CD4-positive, alpha-beta T cell treated with Interferon alpha-2 for 1 hour (primary cell): Measurements from ENCODE around the gene ATP6V1G2.
"Not testable (repeated sequence)": the region's sequence is repeated elsewhere in the genome, so short reads cannot be mapped to it uniquely, and the experiment has no call there.

ENCODE experiments used
- DNase-seq, 2 donors: peaks; one replicate each; pipeline ENCODE4 v3.0.0-alpha.2; 2020 to 2022

ATP6V1G2 gene

GRCh38 chr6:31528821-31529328 is 17.5 kb downstream of the ATP6V1G2 start, which contains the start of gene MCCD1:
Gene MCCD1 (plus strand): TSS chr6:31528962. CDS start chr6:31529015, 53 bp downstream.
- DNase-seq = no peak

- DNase-seq = no peak
Observed at GRCh38 chr6:31528307-31528777, 18.1 kb downstream of the ATP6V1G2 start.

GRCh38 chr6:31525932-31526591 is 20.3 kb downstream of the ATP6V1G2 start:
- no peak for DNase-seq

GRCh38 chr6:31525553-31525931 is 20.9 kb downstream of the ATP6V1G2 start:
- DNase-seq = no peak

- no peak for DNase-seq
Observed at GRCh38 chr6:31521835-31522234, 24.6 kb downstream of the ATP6V1G2 start.

- no peak for DNase-seq
Observed at GRCh38 chr6:31513456-31514165, 32.8 kb downstream of the ATP6V1G2 start.

GRCh38 chr6:31510007-31510406 is 36.4 kb downstream of the ATP6V1G2 start:
- DNase-seq = no peak

GRCh38 chr6:31509036-31509435 is 37.4 kb downstream of the ATP6V1G2 start:
- DNase-seq = not testable (repeated sequence)

GRCh38 chr6:31502586-31502985 is 43.8 kb downstream of the ATP6V1G2 start:
- no peak for DNase-seq

GRCh38 chr6:31499648-31500047 is 46.8 kb downstream of the ATP6V1G2 start:
- DNase-seq = not testable (repeated sequence)

GRCh38 chr6:31498748-31499147 is 47.7 kb downstream of the ATP6V1G2 start:
- DNase-seq = no peak

GRCh38 chr6:31497531-31498476 is 48.6 kb downstream of the ATP6V1G2 start, which contains the start of gene MICB:
Gene MICB (plus strand): TSS chr6:31498145. CDS start chr6:31498194, 49 bp downstream.
- peak; percentile 79 to 89 for DNase-seq

- DNase-seq = peak in 1 of 2 donors; percentile 30
Observed at GRCh38 chr6:31496826-31497225, 49.6 kb downstream of the ATP6V1G2 start.

- no peak for DNase-seq
Observed at GRCh38 chr6:31495580-31495979, 50.8 kb downstream of the ATP6V1G2 start.
